OCI-LY1 (cell line): Measurements from ENCODE around the gene UQCRFS1.

Experiments
- H2AFZ ChIP-seq: fragments of 200-600 bp; sonication (generic), shearing (Covaris generic); 2 replicates; pipeline ENCODE4 v1.6.0; 2014; ENCODE audit warnings: antibody characterized with exemption, mild to moderate bottlenecking, low read length
- H3F3A ChIP-seq: fragments of 200-600 bp; sonication (generic), shearing (Covaris generic); 2 replicates; pipeline ENCODE4 v1.6.0; 2014; ENCODE audit warnings: mild to moderate bottlenecking, antibody characterized with exemption, low read length, moderate library complexity; ENCODE audit not compliant: insufficient read depth
- H3K27ac ChIP-seq: fragments of 200-600 bp; sonication (generic); 2 replicates; pipeline ENCODE4 v1.5.1; 2014; ENCODE audit warnings: low read length, mixed run types, mild to moderate bottlenecking, low read depth; ENCODE audit not compliant: poor library complexity, severe bottlenecking
- H3K27me3 ChIP-seq: fragments of 200-600 bp; sonication (generic); 2 replicates; pipeline ENCODE4 v1.6.0; 2014; ENCODE audit warnings: antibody characterized with exemption, mild to moderate bottlenecking, low read length, moderate library complexity; ENCODE audit not compliant: insufficient read depth
- H3K36me3 ChIP-seq: fragments of 200-600 bp; sonication (generic); 2 replicates; pipeline ENCODE4 v1.6.1; 2014; ENCODE audit warnings: mild to moderate bottlenecking, antibody characterized with exemption, low read length, moderate library complexity, mixed read lengths; ENCODE audit not compliant: insufficient read depth
- H3K4me1 ChIP-seq: fragments of 200-600 bp; sonication (generic); 2 replicates; pipeline ENCODE4 v1.5.1; 2014; ENCODE audit warnings: mild to moderate bottlenecking, low read length, moderate library complexity; ENCODE audit not compliant: insufficient read depth, severe bottlenecking
- H3K4me2 ChIP-seq: fragments of 200-600 bp; sonication (generic), shearing (Covaris generic); 2 replicates; pipeline ENCODE4 v1.6.1; 2014; ENCODE audit warnings: low read length
- H3K4me3 ChIP-seq: fragments of 200-600 bp; sonication (generic); 2 replicates; pipeline ENCODE4 v1.5.1; 2014; ENCODE audit warnings: low read length, low read depth, mild to moderate bottlenecking, mixed read lengths; ENCODE audit not compliant: poor library complexity, severe bottlenecking
- H3K79me2 ChIP-seq: fragments of 200-600 bp; shearing (Covaris generic); 2 replicates; pipeline ENCODE4 v1.6.1; 2016; ENCODE audit warnings: mixed run types, low read length, mixed read lengths; ENCODE audit not compliant: insufficient read depth
- H3K9ac ChIP-seq: fragments of 200-600 bp; sonication (generic), shearing (Covaris generic); 2 replicates; pipeline ENCODE4 v1.6.1; 2014; ENCODE audit warnings: mild to moderate bottlenecking, low read length, mixed read lengths
- H3K9me2 ChIP-seq: fragments of 200-600 bp; sonication (generic), shearing (Covaris generic); 2 replicates; pipeline ENCODE4 v1.6.1; 2014; ENCODE audit warnings: low read depth, mild to moderate bottlenecking, low read length, mixed read lengths
- H3K9me3 ChIP-seq: fragments of 200-600 bp; shearing (Covaris generic); 2 replicates; pipeline ENCODE4 v1.6.1; 2014; ENCODE audit warnings: low read length, mixed read lengths
- H4K20me1 ChIP-seq: fragments of 200-600 bp; sonication (generic), shearing (Covaris generic); 2 replicates; pipeline ENCODE4 v1.6.0; 2016; ENCODE audit warnings: mild to moderate bottlenecking, low read length; ENCODE audit not compliant: insufficient read depth
- EZH2 ChIP-seq: fragments of 200-600 bp; sonication (generic), shearing (Covaris generic); IDR thresholded peaks from 2 replicates; pipeline ENCODE4 v1.8.0; 2017; ENCODE audit warnings: borderline replicate concordance, mixed run types, mild to moderate bottlenecking, antibody characterized with exemption, low read length, moderate library complexity, mixed read lengths
- TF ChIP-seq, protein P1 (sequence below): fragments of 200-600 bp; sonication (generic), shearing (Covaris generic); IDR thresholded peaks from 2 replicates; pipeline ENCODE4 v1.5.1; 2017; ENCODE audit warnings: mild to moderate bottlenecking, antibody characterized with exemption, low read length, moderate library complexity, mixed read lengths

UQCRFS1 gene

DNA sequence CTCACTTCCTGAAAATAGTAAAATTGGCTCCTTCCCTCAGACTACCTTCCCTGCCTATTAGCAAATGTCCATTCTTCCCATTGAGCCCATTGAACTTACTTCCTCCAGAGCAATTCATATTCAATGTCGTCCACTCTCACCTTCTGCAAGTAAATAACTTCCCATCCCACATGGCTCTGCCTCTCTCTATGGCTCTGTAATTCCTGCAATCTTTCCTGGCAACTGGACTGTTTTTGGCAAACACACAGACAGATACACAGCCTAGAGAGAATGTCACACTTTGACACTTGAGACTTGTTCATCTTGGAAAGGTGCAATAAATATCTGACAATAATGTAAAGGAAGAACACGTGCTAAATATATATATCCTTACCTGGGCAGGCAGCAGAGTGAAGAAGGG is 18.3 kb downstream of the UQCRFS1 start:
- Histone ChIP-seq H3K4me1 (no peaks in the 10 kb centered on the region), H3K9me3 (no peaks in the 10 kb centered on the region), H3K9me2 (no peaks in the 10 kb centered on the region), H3F3A (no peaks in the 10 kb centered on the region), H3K9ac (no peak overlapping the region), H3K36me3 (no peaks in the 10 kb centered on the region), H3K79me2 (no peaks in the 10 kb centered on the region), H3K27me3 (no peaks in the 10 kb centered on the region), H4K20me1 (no peaks in the 10 kb centered on the region), H3K4me3 (no peak overlapping the region), H3K27ac (no peak overlapping the region), H2AFZ (no peak overlapping the region), H3K4me2 (no peak overlapping the region)
- TF ChIP-seq EZH2, result no peak
- TF ChIP-seq, protein P1, sequence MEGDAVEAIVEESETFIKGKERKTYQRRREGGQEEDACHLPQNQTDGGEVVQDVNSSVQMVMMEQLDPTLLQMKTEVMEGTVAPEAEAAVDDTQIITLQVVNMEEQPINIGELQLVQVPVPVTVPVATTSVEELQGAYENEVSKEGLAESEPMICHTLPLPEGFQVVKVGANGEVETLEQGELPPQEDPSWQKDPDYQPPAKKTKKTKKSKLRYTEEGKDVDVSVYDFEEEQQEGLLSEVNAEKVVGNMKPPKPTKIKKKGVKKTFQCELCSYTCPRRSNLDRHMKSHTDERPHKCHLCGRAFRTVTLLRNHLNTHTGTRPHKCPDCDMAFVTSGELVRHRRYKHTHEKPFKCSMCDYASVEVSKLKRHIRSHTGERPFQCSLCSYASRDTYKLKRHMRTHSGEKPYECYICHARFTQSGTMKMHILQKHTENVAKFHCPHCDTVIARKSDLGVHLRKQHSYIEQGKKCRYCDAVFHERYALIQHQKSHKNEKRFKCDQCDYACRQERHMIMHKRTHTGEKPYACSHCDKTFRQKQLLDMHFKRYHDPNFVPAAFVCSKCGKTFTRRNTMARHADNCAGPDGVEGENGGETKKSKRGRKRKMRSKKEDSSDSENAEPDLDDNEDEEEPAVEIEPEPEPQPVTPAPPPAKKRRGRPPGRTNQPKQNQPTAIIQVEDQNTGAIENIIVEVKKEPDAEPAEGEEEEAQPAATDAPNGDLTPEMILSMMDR, result no peak

DNA sequence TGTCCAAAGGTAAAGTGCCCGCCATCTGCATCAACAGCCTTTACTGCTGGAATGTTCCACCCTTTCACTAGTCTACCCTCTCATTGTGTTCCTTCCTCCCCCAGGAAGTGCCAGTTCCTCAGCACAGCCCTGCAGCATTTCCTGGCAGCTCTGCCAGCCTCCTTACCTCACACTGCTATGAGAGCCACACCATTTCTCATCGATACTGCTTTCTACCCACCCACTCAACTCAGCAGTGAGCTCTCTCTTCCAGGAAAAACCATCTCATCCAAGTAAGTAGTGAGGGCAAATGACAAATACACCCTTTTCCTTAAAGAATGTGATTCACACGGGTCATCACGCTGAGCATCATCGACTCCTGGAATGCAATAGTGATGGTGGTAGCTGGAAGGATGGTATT is 19.8 kb downstream of the UQCRFS1 start:
- Histone ChIP-seq H3K4me2 (no peak overlapping the region), H3K9ac (no peak overlapping the region), H3F3A (no peaks in the 10 kb centered on the region), H3K27ac (no peak overlapping the region), H3K4me3 (no peak overlapping the region), H3K27me3 (no peaks in the 10 kb centered on the region), H3K9me2 (no peaks in the 10 kb centered on the region), H3K36me3 (no peaks in the 10 kb centered on the region), H3K4me1 (no peaks in the 10 kb centered on the region), H2AFZ (no peak overlapping the region), H3K9me3 (no peaks in the 10 kb centered on the region), H3K79me2 (no peaks in the 10 kb centered on the region), H4K20me1 (no peaks in the 10 kb centered on the region)
- TF ChIP-seq, protein P1, result no peak
- no peak for TF ChIP-seq EZH2

DNA sequence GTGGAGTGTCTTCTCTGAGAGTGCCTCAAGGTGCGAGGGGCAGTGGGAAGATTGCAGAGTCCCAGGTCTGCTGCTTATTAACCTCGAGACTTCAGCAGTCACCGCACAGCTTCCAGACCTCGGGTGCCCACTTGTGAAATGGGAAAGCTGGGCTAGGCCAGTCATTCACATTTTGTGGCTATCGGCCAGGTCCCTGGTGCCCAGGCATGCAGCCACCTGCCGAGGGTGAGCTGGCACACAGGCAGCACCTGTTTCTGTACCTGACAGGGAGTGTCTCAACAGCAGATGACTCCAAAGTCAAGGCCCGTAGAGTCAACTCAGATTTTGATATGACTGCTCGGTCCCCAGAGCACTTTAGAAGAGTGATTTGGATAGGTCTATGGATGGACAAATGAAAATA is 21.9 kb downstream of the UQCRFS1 start:
- Histone ChIP-seq H3K27me3 (no peaks in the 10 kb centered on the region), H3K9me3 (no peaks in the 10 kb centered on the region), H4K20me1 (no peaks in the 10 kb centered on the region), H3K79me2 (no peaks in the 10 kb centered on the region), H3F3A (no peaks in the 10 kb centered on the region), H2AFZ (no peak overlapping the region), H3K4me3 (no peak overlapping the region), H3K9ac (no peak overlapping the region), H3K9me2 (no peaks in the 10 kb centered on the region), H3K4me1 (no peaks in the 10 kb centered on the region), H3K36me3 (no peaks in the 10 kb centered on the region), H3K27ac (no peak overlapping the region), H3K4me2 (no peak overlapping the region)
- TF ChIP-seq EZH2, result no peak
- TF ChIP-seq, protein P1, result no peak
